ENCODE measurements around the gene XRCC1. TPM values are rescaled to one million over a fixed set of nuclear protein-coding genes. Genes with fewer than 3 reads are reported as not detected.

The XRCC1 gene
- total and polyA plus RNA-seq, 10 of the 15 experiments (the other 5 are each of a cell fraction or from before 2014, with no cell fraction given): 2.0 to 51.1 (median 33.7) TPM

- Histone ChIP-seq H3K4me1 (ENCODE audit: control insufficient read depth, insufficient read depth, low read length) (peaks cover 7% of the 10 kb centered on the region; the same call in 1 of the 2 replicates), H3K9me3 (replicated peaks; ENCODE audit: control insufficient read depth, insufficient read depth, low read length) (no peaks in the 10 kb centered on the region), H4K20me1 (ENCODE audit: control insufficient read depth, insufficient read depth) (no peaks in the 10 kb centered on the region), H3K4me2 (ENCODE audit: control insufficient read depth, insufficient read depth) (peak within 1 kb of the TSS; percentile 91), H3K4me3 (peak within 1 kb of the TSS; percentile 93), H3K36me3 (ENCODE audit: control insufficient read depth in 2 of 2, insufficient read depth in 2 of 2, low read length in 1 of 2) (peaks cover 12 to 20% of the 10 kb centered on the region in 2 experiments; a peak in 3 of 4 replicates), H3K79me2 (ENCODE audit: control insufficient read depth, insufficient read depth, low read length) (peaks cover 37% of the 10 kb centered on the region), H2AFZ (ENCODE audit: control insufficient read depth, low read depth, low read length) (peak within 1 kb of the TSS; percentile 66), H3K27ac (ENCODE audit: control insufficient read depth, insufficient read depth) (peak within 1 kb of the TSS; percentile 85), H3K27me3 (replicated peaks in 1 of 2; ENCODE audit: control insufficient read depth in 2 of 2, insufficient read depth in 2 of 2, low read length in 1 of 2) (no peaks in the 10 kb centered on the region), H3K9ac (ENCODE audit: control insufficient read depth, insufficient read depth, low read length) (peak within 1 kb of the TSS; percentile 91)
- under 1% methylated on average over 60 of the region's 60 CpGs for WGBS (ENCODE audit: insufficient coverage, insufficient replicate concordance, low lambda C conversion rate, missing lambda C conversion rate)
- RAD21 ChIA-PET (ENCODE audit: unreplicated experiment): interaction anchor here (0.8 to 4.8 kb wide), 17 partner anchors 12 to 213 kb away, joined by 3 to 92 read pairs (median 12); partner anchors contain the start of genes PHLDB3, PINLYP, XRCC1 and ZNF575
- FAIRE-seq (peak; percentile 97), ATAC-seq (peak; percentile 86), DNase-seq (ENCODE audit: low read depth, low spot score) (peak; percentile 98)
- in situ Hi-C loops (cut with MboI): no loop called here
- TSS peak; percentile 61 for BruUV-seq (replicated peaks)
- POLR2A ChIA-PET: interaction anchor here (0.6 to 3.7 kb wide), 12 partner anchors 19 to 183 kb away, joined by 3 to 22 read pairs (median 4); partner anchors contain the start of genes PINLYP, XRCC1 and ZNF575
- CTCF ChIA-PET: interaction anchor here (0.7 to 6.6 kb wide), 18 partner anchors 13 to 214 kb away, joined by 3 to 169 read pairs (median 14); partner anchors contain the start of genes ETHE1 and XRCC1
- SMC1A ChIA-PET (ENCODE audit: uncharacterized antibody, unreplicated experiment): interaction anchor here (1.0 to 5.4 kb wide), 14 partner anchors 19 to 182 kb away, joined by 3 to 59 read pairs (median 5); partner anchors contain the start of genes PINLYP, XRCC1 and ZNF575
- intact Hi-C loops (cut with micrococcal nuclease; ENCODE audit: unreplicated experiment): loop anchor here (1.0 to 2.0 kb wide), 4 partner anchors 21 to 185 kb away; partner anchors contain the start of genes KCNN4, PINLYP, XRCC1 and ZNF575
- TF ChIP-seq CTCF (IDR thresholded peaks at IDR 0.05 in 2 of 3, conservative IDR thresholded peaks at IDR 0.05 in 1 of 3; ENCODE audit: control insufficient read depth in 2 of 3, extremely low read depth in 1 of 3, insufficient read depth in 1 of 3, low read depth in 3 of 3, low read length in 3 of 3) (peak in 1 of 3 experiments; percentile 12; a peak in 1 of 6 replicates), POLR2AphosphoS2 (IDR thresholded peaks at IDR 0.05; ENCODE audit: low read depth, low read length) (no peak), MYC (IDR thresholded peaks at IDR 0.05; ENCODE audit: insufficient read depth, insufficient read length, insufficient replicate concordance, low read length, severe bottlenecking) (peak; percentile 92), MXI1 (IDR thresholded peaks at IDR 0.05; ENCODE audit: low read depth, low read length) (peak; percentile 71), BRCA1 (IDR thresholded peaks at IDR 0.05; ENCODE audit: low read depth, low read length) (no peak; the same call in 1 of the 2 replicates), RUNX3 (IDR thresholded peaks at IDR 0.05; ENCODE audit: low read length) (peak; percentile 38; the same call in 1 of the 2 replicates), BCL3 (IDR thresholded peaks at IDR 0.05; ENCODE audit: borderline replicate concordance, insufficient read depth, low read depth, low read length, poor library complexity, severe bottlenecking) (peak; percentile 68), MEF2B (IDR thresholded peaks at IDR 0.05; ENCODE audit: partially characterized antibody, poor library complexity, severe bottlenecking) (peak; percentile 35), CHD4 (IDR thresholded peaks at IDR 0.05) (no peak), NFIC (IDR thresholded peaks at IDR 0.05; ENCODE audit: low read depth, low read length) (no peak), TAF1 (IDR thresholded peaks at IDR 0.05; ENCODE audit: borderline replicate concordance, low read depth, low read length) (peak; percentile 79; the same call in 1 of the 2 replicates), EP300 (IDR thresholded peaks at IDR 0.05; ENCODE audit: borderline replicate concordance in 1 of 2, control insufficient read depth in 1 of 2, low read depth in 2 of 2, low read length in 2 of 2) (no peak)
- TF ChIP-seq, protein P1, sequence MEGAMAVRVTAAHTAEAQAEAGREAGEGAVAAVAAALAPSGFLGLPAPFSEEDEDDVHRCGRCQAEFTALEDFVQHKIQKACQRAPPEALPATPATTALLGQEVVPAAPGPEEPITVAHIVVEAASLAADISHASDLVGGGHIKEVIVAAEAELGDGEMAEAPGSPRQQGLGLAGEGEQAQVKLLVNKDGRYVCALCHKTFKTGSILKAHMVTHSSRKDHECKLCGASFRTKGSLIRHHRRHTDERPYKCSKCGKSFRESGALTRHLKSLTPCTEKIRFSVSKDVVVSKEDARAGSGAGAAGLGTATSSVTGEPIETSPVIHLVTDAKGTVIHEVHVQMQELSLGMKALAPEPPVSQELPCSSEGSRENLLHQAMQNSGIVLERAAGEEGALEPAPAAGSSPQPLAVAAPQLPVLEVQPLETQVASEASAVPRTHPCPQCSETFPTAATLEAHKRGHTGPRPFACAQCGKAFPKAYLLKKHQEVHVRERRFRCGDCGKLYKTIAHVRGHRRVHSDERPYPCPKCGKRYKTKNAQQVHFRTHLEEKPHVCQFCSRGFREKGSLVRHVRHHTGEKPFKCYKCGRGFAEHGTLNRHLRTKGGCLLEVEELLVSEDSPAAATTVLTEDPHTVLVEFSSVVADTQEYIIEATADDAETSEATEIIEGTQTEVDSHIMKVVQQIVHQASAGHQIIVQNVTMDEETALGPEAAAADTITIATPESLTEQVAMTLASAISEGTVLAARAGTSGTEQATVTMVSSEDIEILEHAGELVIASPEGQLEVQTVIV (IDR thresholded peaks at IDR 0.05; ENCODE audit: borderline replicate concordance, partially characterized antibody): no peak
Observed at GRCh38 chr19:43595999-43596841, 20.9 kb upstream of the XRCC1 start, which contains the start of the genes IRGQ and ZNF576. Gene IRGQ (minus strand): TSS chr19:43596134. CDS start chr19:43595338, 796 bp downstream. Gene ZNF576 (plus strand): TSS chr19:43596595. CDS start chr19:43597109, 514 bp downstream.

All from GM12878 (cell line).